IMR-90 (cell line): Measurements from ENCODE around the gene CD8A. TPM values are rescaled to one million over a fixed set of nuclear protein-coding genes. Genes with fewer than 3 reads are reported as not detected.

Experiments
- ATAC-seq: fragments of 200-7000 bp; cut with Tn5 transposase; 2 replicates; pipeline ENCODE4 v1.9.1; 2020; ENCODE audit warnings: low read depth, mild to moderate bottlenecking, moderate library complexity
- BruUV-seq: library from RNA; stranded (reverse); fragments of 400-500 nt; replicated peaks from 2 replicates; lab custom pipeline; 2021; lab: Mats Ljungman, UMichigan
- CTCF ChIA-PET: fragments of 300-600 bp; formaldehyde crosslinking; extraction: SDS; loops from one replicate; lab custom pipeline; 2021; ENCODE audit warnings: antibody characterized with exemption; lab: Yijun Ruan, JAX
- POLR2A ChIA-PET: fragments of 300-600 bp; sonication (Branson Sonifier 250); formaldehyde crosslinking; loops from one replicate; lab custom pipeline; 2022; ENCODE audit warnings: antibody characterized with exemption; ENCODE audit not compliant: unreplicated experiment; lab: Charles Lee
- DNase-seq: peaks from one replicate; pipeline ENCODE4 v3.0.0; 2013
- H2AFZ ChIP-seq: replicated peaks from 2 replicates; pipeline ENCODE3; 2013; ENCODE audit warnings: low read length, mild to moderate bottlenecking; ENCODE audit not compliant: poor library complexity
- H2AK5ac ChIP-seq: 2 replicates; pipeline ENCODE4 v1.6.1; 2013; ENCODE audit warnings: low read depth, low read length, inconsistent platforms
- H2AK9ac ChIP-seq: replicated peaks from 2 replicates; pipeline ENCODE3; 2013; ENCODE audit warnings: mild to moderate bottlenecking, low read depth, low read length, moderate library complexity; ENCODE audit not compliant: poor library complexity
- H2BK120ac ChIP-seq: 2 replicates; pipeline ENCODE4 v1.6.1; 2013; ENCODE audit warnings: low read depth, low read length, inconsistent platforms
- H2BK15ac ChIP-seq: 3 replicates; pipeline ENCODE4 v1.6.1; 2013; ENCODE audit warnings: low read depth, low read length, inconsistent platforms
- H2BK20ac ChIP-seq: 2 replicates; pipeline ENCODE4 v1.6.1; 2013; ENCODE audit warnings: low read depth, mild to moderate bottlenecking, inconsistent platforms, low read length, moderate library complexity
- H2BK5ac ChIP-seq: 2 replicates; pipeline ENCODE4 v1.6.1; 2013; ENCODE audit warnings: mild to moderate bottlenecking, low read depth, low read length, inconsistent platforms; ENCODE audit not compliant: poor library complexity, severe bottlenecking
- H3K14ac ChIP-seq: replicated peaks from 2 replicates; pipeline ENCODE4 v1.6.1; 2013; ENCODE audit warnings: low read depth, low read length, inconsistent platforms
- H3K18ac ChIP-seq: 2 replicates; pipeline ENCODE4 v1.6.1; 2013; ENCODE audit warnings: low read depth, low read length, control low read depth
- H3K23ac ChIP-seq: 2 replicates; pipeline ENCODE4 v1.6.1; 2013; ENCODE audit warnings: low read depth, low read length, inconsistent platforms
- H3K27ac ChIP-seq: 2 replicates; pipeline ENCODE4 v1.5.1; 2013; ENCODE audit warnings: mild to moderate bottlenecking, control low read depth, low read length; ENCODE audit not compliant: insufficient read depth
- H3K27me3 ChIP-seq: 2 replicates; pipeline ENCODE4 v1.6.1; 2013; ENCODE audit warnings: low read length; ENCODE audit not compliant: control insufficient read depth, insufficient read depth
- H3K36me3 ChIP-seq: 2 replicates; pipeline ENCODE4 v1.6.1; 2013; ENCODE audit warnings: low read length, mixed read lengths; ENCODE audit not compliant: control insufficient read depth, insufficient read depth
- H3K4ac ChIP-seq: 2 replicates; pipeline ENCODE4 v1.6.1; 2013; ENCODE audit warnings: low read depth, low read length, inconsistent platforms
- H3K4me1 ChIP-seq: 2 replicates; pipeline ENCODE4 v1.6.1; 2013; ENCODE audit warnings: low read length, mixed read lengths; ENCODE audit not compliant: control insufficient read depth, insufficient read depth
- H3K4me2 ChIP-seq: 2 replicates; pipeline ENCODE4 v1.6.1; 2013; ENCODE audit warnings: low read depth, mild to moderate bottlenecking, control low read depth, low read length, moderate library complexity
- H3K4me3 ChIP-seq: 2 replicates; pipeline ENCODE4 v1.5.1; 2013; ENCODE audit warnings: low read depth, mild to moderate bottlenecking, control low read depth, low read length, moderate library complexity; ENCODE audit not compliant: insufficient read depth
- H3K56ac ChIP-seq: 2 replicates; pipeline ENCODE4 v1.6.1; 2013; ENCODE audit warnings: low read length, inconsistent platforms; ENCODE audit not compliant: insufficient read depth; ENCODE audit errors: extremely low read depth
- H3K79me1 ChIP-seq, 2 experiments: 2 replicates each; pipeline ENCODE4 v1.6.1; 2013; ENCODE audit warnings: low read length in 2 of 2, inconsistent platforms in 1 of 2, low read depth in 1 of 2
- H3K9ac ChIP-seq: 2 replicates; pipeline ENCODE4 v1.6.1; 2013; ENCODE audit warnings: low read depth, low read length, control low read depth
- H3K9me1 ChIP-seq: 2 replicates; pipeline ENCODE4 v1.6.1; 2013; ENCODE audit warnings: low read length, inconsistent platforms; ENCODE audit not compliant: insufficient read depth
- H3K9me3 ChIP-seq: 2 replicates; pipeline ENCODE4 v1.6.1; 2013; ENCODE audit warnings: low read length; ENCODE audit not compliant: control insufficient read depth, insufficient read depth
- H4K20me1 ChIP-seq: 2 replicates; pipeline ENCODE4 v1.6.1; 2013; ENCODE audit warnings: low read length, inconsistent platforms; ENCODE audit not compliant: insufficient read depth
- H4K5ac ChIP-seq: 2 replicates; pipeline ENCODE4 v1.6.1; 2013; ENCODE audit warnings: mild to moderate bottlenecking, low read depth, low read length, control low read depth
- H4K8ac ChIP-seq, 2 experiments: 2 replicates each; pipeline ENCODE4 v1.6.1; 2013; ENCODE audit warnings: low read depth in 2 of 2, low read length in 2 of 2, control low read depth in 1 of 2, inconsistent platforms in 1 of 2
- H4K91ac ChIP-seq: 2 replicates; pipeline ENCODE4 v1.6.1; 2013; ENCODE audit warnings: low read depth, low read length, inconsistent platforms; ENCODE audit not compliant: insufficient read depth
- CEBPB ChIP-seq: IDR thresholded peaks from 2 replicates; pipeline ENCODE4 v1.6.1; 2012; ENCODE audit warnings: low read depth, low read length, improper control_type of control experiment
- CHD1 ChIP-seq: IDR thresholded peaks from 2 replicates; pipeline ENCODE4 v1.6.1; 2012; ENCODE audit warnings: low read depth, low read length, improper control_type of control experiment
- CTCF ChIP-seq: conservative IDR thresholded peaks from 2 replicates; pipeline ENCODE4 v1.5.1; 2012; ENCODE audit warnings: mild to moderate bottlenecking, low read depth, low read length, improper control_type of control experiment
- FOS ChIP-seq: fragments of 150-350 bp; IDR thresholded peaks from 2 replicates; pipeline ENCODE4 v1.6.1; 2016; ENCODE audit warnings: low read depth, low read length
- MAFK ChIP-seq: IDR thresholded peaks from 2 replicates; pipeline ENCODE4 v1.6.1; 2012; ENCODE audit warnings: low read depth, low read length, improper control_type of control experiment
- MAZ ChIP-seq: IDR thresholded peaks from 2 replicates; pipeline ENCODE4 v1.6.1; 2012; ENCODE audit warnings: low read depth, mild to moderate bottlenecking, low read length, improper control_type of control experiment, moderate library complexity, borderline replicate concordance
- MXI1 ChIP-seq: IDR thresholded peaks from 2 replicates; pipeline ENCODE4 v1.6.1; 2012; ENCODE audit warnings: low read depth, mild to moderate bottlenecking, low read length, moderate library complexity, borderline replicate concordance
- NFE2L2 ChIP-seq: fragments of 150-350 bp; IDR thresholded peaks from 2 replicates; pipeline ENCODE4 v1.6.1; 2016; ENCODE audit warnings: low read depth, mild to moderate bottlenecking, low read length
- POLR2A ChIP-seq: IDR thresholded peaks from 2 replicates; pipeline ENCODE4 v1.6.1; 2012; ENCODE audit warnings: mild to moderate bottlenecking, low read depth, low read length
- RAD21 ChIP-seq: IDR thresholded peaks from 2 replicates; pipeline ENCODE4 v1.6.1; 2012; ENCODE audit warnings: low read length, improper control_type of control experiment
- SMC3 ChIP-seq: fragments of 150-350 bp; IDR thresholded peaks from 2 replicates; pipeline ENCODE4 v1.6.1; 2016; ENCODE audit warnings: low read depth, mild to moderate bottlenecking, antibody characterized with exemption, low read length, moderate library complexity
- USF2 ChIP-seq: fragments of 150-350 bp; IDR thresholded peaks from 2 replicates; pipeline ENCODE4 v1.6.1; 2017; ENCODE audit warnings: mild to moderate bottlenecking, antibody characterized with exemption, low read length, low read depth
- WGBS, 2 experiments: methylation state at CpG; one replicate each; pipeline versions ENCODE4 v1.1.5 to v1.1.7; 2013; ENCODE audit warnings: missing lambda C conversion rate in 2 of 2; ENCODE audit not compliant: insufficient read length in 1 of 2; ENCODE audit errors: extremely low coverage in 2 of 2; 5-methylcytosine and 5-hydroxymethylcytosine counted together
- dilution Hi-C: fragments of 300-500 bp; cut with HindIII; formaldehyde crosslinking; loops from one replicate; pipeline ENCODE4 v1.14.3; 2018; ENCODE audit warnings: low sequenced_read_pairs; ENCODE audit not compliant: unreplicated experiment
- in situ Hi-C: fragments of 300-500 bp; cut with MboI; formaldehyde crosslinking; loops from 3 replicates; pipeline ENCODE4 v1.14.3; 2019; ENCODE audit warnings: low sequenced_read_pairs, inconsistent platforms, mixed read lengths
- intact Hi-C: fragments of 100-400 bp; cut with micrococcal nuclease; formaldehyde crosslinking; loops from 2 replicates; pipeline ENCODE4 v1.10.0; 2022
- polyA plus RNA-seq, 3 experiments: library from polyadenylated mRNA; depleted of rRNA; stranded (reverse); fragments of >200 nt; gene quantifications; 2 replicates each; pipeline ENCODE4 v1.2.3, GENCODE V29; 2012; ENCODE audit warnings: low replicate concordance in 1 of 3
- total RNA-seq: library from RNA; depleted of rRNA; stranded (reverse); fragments of >200 nt; gene quantifications from 2 replicates; pipeline ENCODE4 v1.2.3, GENCODE V29; 2012

CD8A gene
- total and polyA plus RNA-seq, 2 of the 4 experiments (the other 2 are of a cell fraction): not detected

GRCh38 chr2:86775338-86775737, 15.4 kb downstream of the CD8A start:
- in situ Hi-C loops (no loop called here), intact Hi-C loops (no loop called here), dilution Hi-C loops (no loop called here)
- no TSS peak for BruUV-seq
- H2BK120ac ChIP-seq: no peak overlapping the region
- no peak for TF ChIP-seq CTCF
- no peak for TF ChIP-seq RAD21
- TF ChIP-seq FOS: no peak
- no peak for TF ChIP-seq SMC3
- no peak for TF ChIP-seq USF2
- TF ChIP-seq MAFK: no peak
- no peak for TF ChIP-seq POLR2A
- no peak for TF ChIP-seq NFE2L2
- no peak for TF ChIP-seq CEBPB
- TF ChIP-seq CHD1: no peak
- no peak for TF ChIP-seq MXI1
- no peak for TF ChIP-seq MAZ
- no peak overlapping the region for H4K8ac ChIP-seq
- no peak overlapping the region for H3K14ac ChIP-seq
- ChIA-PET CTCF (no interaction called here), POLR2A (no interaction called here)
- no peak overlapping the region for H4K91ac ChIP-seq
- no peak overlapping the region for H4K5ac ChIP-seq
- H4K20me1 ChIP-seq: no peaks in the 10 kb centered on the region
- H3K79me1 ChIP-seq: no peaks in the 10 kb centered on the region
- H3K36me3 ChIP-seq: peaks cover 13% of the 10 kb centered on the region
- no peak overlapping the region for H2BK15ac ChIP-seq
- no peak overlapping the region for H3K18ac ChIP-seq
- no peak overlapping the region for H2AK9ac ChIP-seq
- H3K23ac ChIP-seq: no peak overlapping the region
- no peak overlapping the region for H2BK20ac ChIP-seq
- no peaks in the 10 kb centered on the region for H3K27me3 ChIP-seq
- no peak overlapping the region for H3K4me3 ChIP-seq
- no peak overlapping the region for H2AFZ ChIP-seq
- no peak overlapping the region for H3K56ac ChIP-seq
- H3K9me3 ChIP-seq: no peaks in the 10 kb centered on the region
- DNase-seq: no peak
- no peaks in the 10 kb centered on the region; the same call in 1 of the 2 replicates for H3K9me1 ChIP-seq
- H2AK5ac ChIP-seq: no peak overlapping the region
- no CpG with 5 or more reads among the region's 4 CpGs for WGBS, 2 experiments
- no peak overlapping the region for H3K4ac ChIP-seq
- no peak overlapping the region for H3K9ac ChIP-seq
- no peak overlapping the region for H3K27ac ChIP-seq
- H3K4me2 ChIP-seq: no peak overlapping the region
- ATAC-seq: no peak
- no peak overlapping the region for H2BK5ac ChIP-seq
- H3K4me1 ChIP-seq: no peaks in the 10 kb centered on the region
